Pancreas (tissue), 10 donors: ENCODE data around the gene PHACTR2. TPM values are rescaled to one million over a fixed set of nuclear protein-coding genes. Genes with fewer than 3 reads are reported as not detected.
"Not testable (repeated sequence)": the region's sequence is repeated elsewhere in the genome, so short reads cannot be mapped to it uniquely, and the experiment has no call there.

Experiments
- ATAC-seq, 4 donors: fragments of 200-7000 bp; cut with Tn5 transposase; one replicate each; pipeline versions ENCODE4 v1.8.0 to v1.9.1; 2020; ENCODE audit warnings: mild to moderate bottlenecking in 4 of 4, moderate library complexity in 4 of 4
- DNase-seq, 6 donors: peaks; one replicate each; pipeline ENCODE4 v3.0.0-alpha.2; 2020
- FAIRE-seq: peaks from 2 replicates; lab custom pipeline; 2012; peaks lifted over from hg19 to GRCh38; lab: Jason Lieb, UNC
- H3K27ac ChIP-seq, 4 donors: fragments of 200-600 bp; sonication (generic); 1 replicate in 3 of 4; 2 replicates in 1 of 4; pipeline versions ENCODE4 v1.5.0 to v1.8.0; 2020
- H3K27me3 ChIP-seq, 4 donors: fragments of 200-600 bp; one replicate each; pipeline ENCODE4 v1.8.0; 2021
- H3K36me3 ChIP-seq, 3 donors: fragments of 200-600 bp; sonication (generic) in 1 of 3; one replicate each; pipeline versions ENCODE4 v1.5.0 to v1.8.0; 2020 to 2021
- H3K4me1 ChIP-seq, 3 donors: fragments of 200-600 bp; one replicate each; pipeline ENCODE4 v1.8.0; 2021
- H3K4me3 ChIP-seq, 4 donors: fragments of 200-600 bp; sonication (generic) in 2 of 4; one replicate each; pipeline versions ENCODE4 v1.5.0 to v1.8.0; 2020 to 2021
- H3K9me3 ChIP-seq, 4 donors: fragments of 200-600 bp; one replicate each; pipeline ENCODE4 v1.8.0; 2021
- WGBS, 2 donors: extraction: QIAGEN DNeasy Blood & Tissue Kit; methylation state at CpG; one replicate each; pipeline ENCODE4 v1.1.7; 2013; 5-methylcytosine and 5-hydroxymethylcytosine counted together
- intact Hi-C, 3 donors: fragments of 100-400 bp; cut with DNase I; formaldehyde crosslinking; loops; one replicate each; pipeline versions ENCODE4 v1.11.1 to v1.14.2; 2022
- polyA plus RNA-seq, 2 donors: library from polyadenylated mRNA; stranded (reverse); fragments of 200-250 nt; gene quantifications; one replicate each; pipeline ENCODE4 v1.2.3, GENCODE V29; 2013
- total RNA-seq, 6 donors: library from RNA; stranded (reverse); fragmentation: NEBNext Ultra II Directional in 4 of 6; extraction: Animal tissue kit (Norgen Biotek cat#: 25700) in 4 of 6; gene quantifications; one replicate each; pipeline versions ENCODE4 v1.2.1 to v1.2.4, GENCODE V29; 2021 to 2023
- TF ChIP-seq, protein P1 (sequence below), 4 donors: fragments of 200-600 bp; sonication (generic) in 3 of 4; IDR thresholded peaks; one replicate each; pipeline versions ENCODE4 v1.5.0 to v1.8.0; 2021; ENCODE audit warnings: antibody characterized with exemption in 4 of 4
- donor health status: healthy with polysubstance abuse.
- donor health status: DM: no; HTN: no; CAD: no; lungs with moderate emphysema.
- donor health status: DM: no; HTN: no; CAD: no.
- donor health status: control.
- donor health status: control.
- donor health status: Bipolar disorder and iron deficiency.
- donor health status: DM: yes; HTN: yes; CAD: no.
- donor health status: DM: no; HTN: no; CAD: no.
- donor health status: DM: no; HTN: no; CAD: no.
- donor health status: DM: yes; HTN: yes; CAD: no.

PHACTR2 gene
- total and polyA plus RNA-seq, 8 donors, result 2.7 to 19.0 (median 8.9) TPM

GRCh38 chr6:143783077-143783476, 105.3 kb downstream of the PHACTR2 start:
- TF ChIP-seq, protein P1, sequence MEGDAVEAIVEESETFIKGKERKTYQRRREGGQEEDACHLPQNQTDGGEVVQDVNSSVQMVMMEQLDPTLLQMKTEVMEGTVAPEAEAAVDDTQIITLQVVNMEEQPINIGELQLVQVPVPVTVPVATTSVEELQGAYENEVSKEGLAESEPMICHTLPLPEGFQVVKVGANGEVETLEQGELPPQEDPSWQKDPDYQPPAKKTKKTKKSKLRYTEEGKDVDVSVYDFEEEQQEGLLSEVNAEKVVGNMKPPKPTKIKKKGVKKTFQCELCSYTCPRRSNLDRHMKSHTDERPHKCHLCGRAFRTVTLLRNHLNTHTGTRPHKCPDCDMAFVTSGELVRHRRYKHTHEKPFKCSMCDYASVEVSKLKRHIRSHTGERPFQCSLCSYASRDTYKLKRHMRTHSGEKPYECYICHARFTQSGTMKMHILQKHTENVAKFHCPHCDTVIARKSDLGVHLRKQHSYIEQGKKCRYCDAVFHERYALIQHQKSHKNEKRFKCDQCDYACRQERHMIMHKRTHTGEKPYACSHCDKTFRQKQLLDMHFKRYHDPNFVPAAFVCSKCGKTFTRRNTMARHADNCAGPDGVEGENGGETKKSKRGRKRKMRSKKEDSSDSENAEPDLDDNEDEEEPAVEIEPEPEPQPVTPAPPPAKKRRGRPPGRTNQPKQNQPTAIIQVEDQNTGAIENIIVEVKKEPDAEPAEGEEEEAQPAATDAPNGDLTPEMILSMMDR (IDR thresholded peaks at IDR 0.05), result no peak
- 86 to 90% methylated on average over 3 of the region's 3 CpGs for WGBS, 2 donors
- ATAC-seq (no peak), DNase-seq (no peak), FAIRE-seq (no peak)
- Histone ChIP-seq H3K36me3 (no peaks in the 10 kb centered on the region), H3K9me3 (no peaks in the 10 kb centered on the region), H3K27ac (no peak overlapping the region), H3K4me3 (no peak overlapping the region), H3K4me1 (no peaks in the 10 kb centered on the region), H3K27me3 (no peaks in the 10 kb centered on the region)
- intact Hi-C loops, result no loop called here

- H3K9me3 ChIP-seq, result no peaks in the 10 kb centered on the region
- no peaks in the 10 kb centered on the region for H3K27me3 ChIP-seq
- no peaks in the 10 kb centered on the region for H3K4me1 ChIP-seq
- no peak overlapping the region for H3K27ac ChIP-seq
- H3K4me3 ChIP-seq, result no peak overlapping the region
- H3K36me3 ChIP-seq, result no peaks in the 10 kb centered on the region
- no peak for FAIRE-seq
- intact Hi-C loops, result no loop called here
- no peak for DNase-seq
- ATAC-seq, result no peak
- TF ChIP-seq, protein P1 (IDR thresholded peaks at IDR 0.05), result no peak
These were observed 106.6 kb downstream of the PHACTR2 start for GRCh38 chr6:143784316-143784715.

DNA sequence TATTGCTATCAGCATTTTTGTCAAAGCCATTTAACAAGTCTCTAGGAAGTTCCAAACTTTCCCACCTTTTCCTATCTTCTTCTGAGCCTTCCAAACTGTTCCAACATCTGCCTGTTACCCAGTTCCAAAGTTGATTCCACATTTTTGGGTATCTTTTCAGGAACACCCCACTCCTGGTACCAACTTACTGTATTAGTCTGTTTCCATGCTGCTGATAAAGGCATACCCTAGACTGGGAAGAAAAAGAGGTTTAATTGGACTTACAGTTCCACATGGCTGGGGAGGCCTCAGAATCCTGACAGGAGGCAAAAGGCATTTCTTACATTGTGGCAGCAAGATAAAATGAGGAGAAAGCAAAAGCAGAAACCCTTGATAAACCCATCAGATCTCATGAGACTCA, 108.6 kb downstream of the PHACTR2 start:
- H3K36me3 ChIP-seq, ATAC-seq, H3K27ac ChIP-seq: not testable (repeated sequence)

GRCh38 chr6:143792402-143793279, 114.9 kb downstream of the PHACTR2 start:
- intact Hi-C loops, result no loop called here
- TF ChIP-seq, protein P1 (IDR thresholded peaks at IDR 0.05), result no peak
- FAIRE-seq (no peak), ATAC-seq (no peak), DNase-seq (no peak)
- Histone ChIP-seq H3K27ac (no peak overlapping the region), H3K9me3 (no peaks in the 10 kb centered on the region), H3K36me3 (no peaks in the 10 kb centered on the region), H3K4me1 (no peaks in the 10 kb centered on the region), H3K27me3 (no peaks in the 10 kb centered on the region), H3K4me3 (no peak overlapping the region)
- WGBS, 2 donors, result 62 to 72% methylated on average over 3 of the region's 3 CpGs

More for the DNA sequence above, 108.6 kb downstream of the PHACTR2 start:
- H3K4me1 ChIP-seq, FAIRE-seq, H3K9me3 ChIP-seq, H3K27me3 ChIP-seq, DNase-seq, H3K4me3 ChIP-seq, intact Hi-C loops: not testable (repeated sequence)

DNA sequence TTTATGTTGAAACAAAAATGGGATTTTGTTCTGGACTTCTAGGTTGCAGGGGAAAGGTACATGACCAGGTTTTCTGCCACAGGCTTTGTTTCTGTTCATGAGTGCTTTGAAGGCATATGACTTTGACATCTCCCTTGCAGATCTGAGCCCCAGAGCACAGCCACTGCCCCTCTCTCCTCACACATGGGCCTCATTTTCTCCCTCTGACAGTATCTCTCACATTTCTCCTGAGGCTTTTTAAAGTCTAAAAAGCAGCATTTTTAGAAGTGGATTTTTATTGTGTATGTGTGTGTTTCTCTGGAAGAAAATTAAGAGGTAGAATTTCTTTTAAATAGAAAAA, 115.5 kb downstream of the PHACTR2 start:
- Histone ChIP-seq H3K36me3 (no peaks in the 10 kb centered on the region), H3K4me1 (no peaks in the 10 kb centered on the region), H3K4me3 (no peak overlapping the region), H3K27ac (no peak overlapping the region), H3K27me3 (no peaks in the 10 kb centered on the region), H3K9me3 (no peaks in the 10 kb centered on the region)
- DNase-seq (no peak), ATAC-seq (no peak), FAIRE-seq (no peak)
- TF ChIP-seq, protein P1 (IDR thresholded peaks at IDR 0.05), result no peak
- intact Hi-C loops, result no loop called here

GRCh38 chr6:143796551-143796950, 118.8 kb downstream of the PHACTR2 start:
- H3K36me3 ChIP-seq, FAIRE-seq, ATAC-seq, H3K27ac ChIP-seq, H3K9me3 ChIP-seq, DNase-seq, intact Hi-C loops, H3K27me3 ChIP-seq, H3K4me1 ChIP-seq, H3K4me3 ChIP-seq: not testable (repeated sequence)
- 95 to 100% methylated on average over 2 of the region's 2 CpGs for WGBS, 2 donors

DNA sequence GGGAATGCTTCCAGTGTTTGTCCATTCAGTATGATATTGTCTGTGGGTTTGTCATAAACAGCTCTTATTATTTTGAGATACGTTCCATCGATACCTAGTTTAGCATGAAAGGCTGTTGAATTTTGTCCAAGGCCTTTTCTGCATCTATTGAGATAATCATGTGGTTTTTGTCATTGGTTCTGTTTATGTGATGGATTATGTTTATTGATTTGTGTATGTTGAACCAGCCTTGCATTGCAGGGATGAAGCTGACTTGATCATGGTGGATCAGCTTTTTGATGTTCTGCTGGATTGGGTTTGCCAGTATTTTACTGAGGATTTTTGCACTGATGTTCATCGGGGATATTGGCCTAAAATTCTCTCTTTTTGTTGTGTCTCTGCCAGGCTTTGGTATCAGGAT, 120.7 kb downstream of the PHACTR2 start:
- H3K4me1 ChIP-seq, intact Hi-C loops, H3K27me3 ChIP-seq, H3K9me3 ChIP-seq, DNase-seq, H3K4me3 ChIP-seq, H3K36me3 ChIP-seq, ATAC-seq, FAIRE-seq, H3K27ac ChIP-seq: not testable (repeated sequence)
- 95 to 100% methylated on average over 3 of the region's 3 CpGs for WGBS, 2 donors
